ENCODE measurements around the gene TRMU.

TRMU gene

DNA sequence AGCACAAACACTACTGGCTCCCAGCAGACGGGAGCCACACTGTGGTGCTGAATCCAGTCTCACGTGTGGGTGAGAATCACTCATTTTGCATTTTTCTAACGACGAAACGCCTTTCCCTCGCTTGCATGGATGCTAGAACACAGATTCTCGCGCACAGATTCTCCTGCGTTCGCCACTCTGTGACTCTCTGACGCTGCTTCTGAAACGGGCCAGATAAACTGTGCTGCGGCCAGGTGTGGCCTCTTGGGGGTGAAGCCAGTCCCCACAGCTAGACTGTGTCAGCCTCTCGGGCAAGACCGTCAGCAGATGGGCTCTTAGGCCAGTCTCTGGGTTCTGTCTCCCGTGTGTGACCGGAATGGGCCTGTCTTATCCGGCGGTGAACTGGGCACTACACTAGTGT lies 44.6 kb downstream of the TRMU start:
- Histone ChIP-seq H3K4me1 (ENCODE audit: control insufficient read depth, low read depth, low read length) (peaks cover 2% of the 10 kb centered on the region), H3K9ac (ENCODE audit: low read length) (no peak overlapping the region), H3K27ac (ENCODE audit: low read depth, low read length) (no peak overlapping the region), H4K5ac (ENCODE audit: low read length) (no peak overlapping the region), H2AK5ac (ENCODE audit: low read length) (no peak overlapping the region), H3K79me1 (ENCODE audit: low read length) (no peaks in the 10 kb centered on the region), H3K4ac (ENCODE audit: low read depth, low read length) (no peak overlapping the region), H3K56ac (ENCODE audit: low read length) (no peak overlapping the region), H3K4me2 (ENCODE audit: low read length) (no peak overlapping the region), H4K8ac (ENCODE audit: low read depth, low read length) (no peak overlapping the region), H3K18ac (ENCODE audit: low read length) (no peak overlapping the region), H2BK15ac (replicated peaks; ENCODE audit: low read depth) (no peak overlapping the region), H3K4me3 (ENCODE audit: low read length) (no peak overlapping the region), H3K27me3 (ENCODE audit: insufficient read depth, low read length, poor library complexity) (no peaks in the 10 kb centered on the region), H2BK5ac (ENCODE audit: low read length) (no peak overlapping the region), H3K23ac (ENCODE audit: low read length) (no peak overlapping the region), H3K36me3 (ENCODE audit: control insufficient read depth, insufficient read depth, low read length) (no peaks in the 10 kb centered on the region), H2BK120ac (ENCODE audit: low read depth, low read length) (no peak overlapping the region), H3K79me2 (ENCODE audit: control insufficient read depth, insufficient read depth, low read length) (no peaks in the 10 kb centered on the region)
- no peak for DNase-seq
- WGBS (ENCODE audit: extremely low coverage, insufficient coverage, low lambda C conversion rate), result no CpG with 5 or more reads among the region's 19 CpGs

DNA sequence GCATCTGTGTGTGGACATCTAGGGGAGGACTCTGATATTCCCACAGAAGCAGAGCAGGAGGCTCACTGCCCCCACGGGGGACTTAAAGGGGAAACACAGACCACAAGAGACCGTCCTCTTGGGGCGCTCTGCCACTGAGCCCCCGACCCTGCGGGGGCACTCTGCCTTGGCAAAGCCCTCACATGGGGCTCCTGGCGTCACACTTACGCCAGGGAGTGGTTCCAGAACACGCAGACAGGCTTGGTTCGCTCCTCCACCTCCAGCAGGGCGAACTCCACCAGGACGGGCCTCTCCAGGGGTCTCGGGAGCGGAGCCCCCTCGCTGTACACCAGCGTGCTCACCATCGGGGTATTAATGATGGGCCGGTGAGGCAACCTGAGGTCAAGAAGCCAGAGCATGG lies 45.1 kb downstream of the TRMU start:
- H2BK15ac ChIP-seq (replicated peaks; ENCODE audit: low read depth), result no peak overlapping the region
- H3K27ac ChIP-seq (ENCODE audit: low read depth, low read length), result no peak overlapping the region
- no peak overlapping the region for H2BK5ac ChIP-seq (ENCODE audit: low read length)
- H3K9ac ChIP-seq (ENCODE audit: low read length), result no peak overlapping the region
- no peak overlapping the region for H4K5ac ChIP-seq (ENCODE audit: low read length)
- H3K79me1 ChIP-seq (ENCODE audit: low read length), result no peaks in the 10 kb centered on the region
- no peaks in the 10 kb centered on the region for H3K36me3 ChIP-seq (ENCODE audit: control insufficient read depth, insufficient read depth, low read length)
- H3K23ac ChIP-seq (ENCODE audit: low read length), result no peak overlapping the region
- no peak overlapping the region for H2BK120ac ChIP-seq (ENCODE audit: low read depth, low read length)
- H2AK5ac ChIP-seq (ENCODE audit: low read length), result no peak overlapping the region
- peaks cover 2% of the 10 kb centered on the region for H3K4me1 ChIP-seq (ENCODE audit: control insufficient read depth, low read depth, low read length)
- H3K56ac ChIP-seq (ENCODE audit: low read length), result no peak overlapping the region
- no peak overlapping the region for H3K18ac ChIP-seq (ENCODE audit: low read length)
- no peak overlapping the region for H3K4me2 ChIP-seq (ENCODE audit: low read length)
- no peak for DNase-seq
- no CpG with 5 or more reads among the region's 17 CpGs for WGBS (ENCODE audit: extremely low coverage, insufficient coverage, low lambda C conversion rate)
- no peak overlapping the region for H3K4me3 ChIP-seq (ENCODE audit: low read length)
- no peak overlapping the region for H3K4ac ChIP-seq (ENCODE audit: low read depth, low read length)
- no peaks in the 10 kb centered on the region for H3K79me2 ChIP-seq (ENCODE audit: control insufficient read depth, insufficient read depth, low read length)
- no peak overlapping the region for H4K8ac ChIP-seq (ENCODE audit: low read depth, low read length)
- no peaks in the 10 kb centered on the region for H3K27me3 ChIP-seq (ENCODE audit: insufficient read depth, low read length, poor library complexity)

GRCh38 chr22:46381142-46381541 lies 45.6 kb downstream of the TRMU start:
- H3K79me2 ChIP-seq (ENCODE audit: control insufficient read depth, insufficient read depth, low read length), result no peaks in the 10 kb centered on the region
- H3K23ac ChIP-seq (ENCODE audit: low read length), result no peak overlapping the region
- H3K27me3 ChIP-seq (ENCODE audit: insufficient read depth, low read length, poor library complexity), result no peaks in the 10 kb centered on the region
- H3K4me1 ChIP-seq (ENCODE audit: control insufficient read depth, low read depth, low read length), result peaks cover 2% of the 10 kb centered on the region
- H3K18ac ChIP-seq (ENCODE audit: low read length), result no peak overlapping the region
- no peak overlapping the region for H3K56ac ChIP-seq (ENCODE audit: low read length)
- H4K5ac ChIP-seq (ENCODE audit: low read length), result no peak overlapping the region
- H2BK120ac ChIP-seq (ENCODE audit: low read depth, low read length), result no peak overlapping the region
- no peak overlapping the region for H3K4me3 ChIP-seq (ENCODE audit: low read length)
- no peak overlapping the region for H3K4me2 ChIP-seq (ENCODE audit: low read length)
- H3K27ac ChIP-seq (ENCODE audit: low read depth, low read length), result no peak overlapping the region
- no CpG with 5 or more reads among the region's 5 CpGs for WGBS (ENCODE audit: extremely low coverage, insufficient coverage, low lambda C conversion rate)
- H3K9ac ChIP-seq (ENCODE audit: low read length), result no peak overlapping the region
- H2AK5ac ChIP-seq (ENCODE audit: low read length), result no peak overlapping the region
- no peak overlapping the region for H3K4ac ChIP-seq (ENCODE audit: low read depth, low read length)
- no peak overlapping the region for H2BK5ac ChIP-seq (ENCODE audit: low read length)
- no peaks in the 10 kb centered on the region for H3K79me1 ChIP-seq (ENCODE audit: low read length)
- no peak overlapping the region for H2BK15ac ChIP-seq (replicated peaks; ENCODE audit: low read depth)
- no peaks in the 10 kb centered on the region for H3K36me3 ChIP-seq (ENCODE audit: control insufficient read depth, insufficient read depth, low read length)
- DNase-seq, result no peak
- H4K8ac ChIP-seq (ENCODE audit: low read depth, low read length), result no peak overlapping the region

GRCh38 chr22:46381731-46382130 lies 46.2 kb downstream of the TRMU start:
- DNase-seq, result no peak
- no peaks in the 10 kb centered on the region for H3K36me3 ChIP-seq (ENCODE audit: control insufficient read depth, insufficient read depth, low read length)

DNA sequence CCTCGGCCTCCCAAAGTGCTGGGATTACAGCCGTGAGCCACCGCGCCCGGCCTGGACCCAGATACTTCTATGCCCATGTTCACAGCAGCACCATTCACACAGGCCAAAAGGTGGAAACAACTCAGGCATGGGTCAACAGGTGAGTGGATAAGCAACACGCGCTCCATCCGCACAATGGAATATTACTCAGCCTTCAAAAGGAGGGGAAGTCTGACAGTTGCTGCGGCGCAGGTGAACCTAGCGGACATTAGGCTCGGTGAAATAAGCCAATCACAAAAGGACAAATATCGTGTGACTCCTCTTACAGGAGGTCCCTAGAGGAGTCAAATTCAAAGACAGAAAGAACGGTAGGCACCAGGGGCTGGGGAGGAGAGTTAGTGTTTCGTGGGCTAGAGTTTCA lies 47.0 kb downstream of the TRMU start:
- Histone ChIP-seq H3K9ac (ENCODE audit: low read length) (no peak overlapping the region), H3K18ac (ENCODE audit: low read length) (no peak overlapping the region), H3K79me2 (ENCODE audit: control insufficient read depth, insufficient read depth, low read length) (no peaks in the 10 kb centered on the region), H3K27ac (ENCODE audit: low read depth, low read length) (no peak overlapping the region), H2BK15ac (replicated peaks; ENCODE audit: low read depth) (no peak overlapping the region), H3K79me1 (ENCODE audit: low read length) (no peaks in the 10 kb centered on the region), H3K4ac (ENCODE audit: low read depth, low read length) (no peak overlapping the region), H3K4me3 (ENCODE audit: low read length) (no peak overlapping the region), H2BK5ac (ENCODE audit: low read length) (no peak overlapping the region), H3K36me3 (ENCODE audit: control insufficient read depth, insufficient read depth, low read length) (no peaks in the 10 kb centered on the region), H4K8ac (ENCODE audit: low read depth, low read length) (no peak overlapping the region), H2AK5ac (ENCODE audit: low read length) (no peak overlapping the region), H3K56ac (ENCODE audit: low read length) (no peak overlapping the region), H3K4me1 (ENCODE audit: control insufficient read depth, low read depth, low read length) (peaks cover 2% of the 10 kb centered on the region), H4K5ac (ENCODE audit: low read length) (no peak overlapping the region), H3K23ac (ENCODE audit: low read length) (no peak overlapping the region), H2BK120ac (ENCODE audit: low read depth, low read length) (no peak overlapping the region), H3K27me3 (ENCODE audit: insufficient read depth, low read length, poor library complexity) (no peaks in the 10 kb centered on the region), H3K4me2 (ENCODE audit: low read length) (no peak overlapping the region)
- no CpG with 5 or more reads among the region's 15 CpGs for WGBS (ENCODE audit: extremely low coverage, insufficient coverage, low lambda C conversion rate)
- no peak for DNase-seq

More at GRCh38 chr22:46381731-46382130, 46.2 kb downstream of the TRMU start:
- Histone ChIP-seq H3K79me2 (ENCODE audit: control insufficient read depth, insufficient read depth, low read length) (no peaks in the 10 kb centered on the region), H3K79me1 (ENCODE audit: low read length) (no peaks in the 10 kb centered on the region), H3K4me2 (ENCODE audit: low read length) (no peak overlapping the region), H3K18ac (ENCODE audit: low read length) (no peak overlapping the region), H4K8ac (ENCODE audit: low read depth, low read length) (no peak overlapping the region), H3K56ac (ENCODE audit: low read length) (no peak overlapping the region), H3K4me1 (ENCODE audit: control insufficient read depth, low read depth, low read length) (peaks cover 2% of the 10 kb centered on the region), H4K5ac (ENCODE audit: low read length) (no peak overlapping the region), H2BK120ac (ENCODE audit: low read depth, low read length) (no peak overlapping the region), H2BK15ac (replicated peaks; ENCODE audit: low read depth) (no peak overlapping the region), H2AK5ac (ENCODE audit: low read length) (no peak overlapping the region), H3K4ac (ENCODE audit: low read depth, low read length) (no peak overlapping the region), H2BK5ac (ENCODE audit: low read length) (no peak overlapping the region), H3K27me3 (ENCODE audit: insufficient read depth, low read length, poor library complexity) (no peaks in the 10 kb centered on the region), H3K4me3 (ENCODE audit: low read length) (no peak overlapping the region), H3K27ac (ENCODE audit: low read depth, low read length) (no peak overlapping the region), H3K23ac (ENCODE audit: low read length) (no peak overlapping the region), H3K9ac (ENCODE audit: low read length) (no peak overlapping the region)
- WGBS (ENCODE audit: extremely low coverage, insufficient coverage, low lambda C conversion rate), result no CpG with 5 or more reads among the region's 27 CpGs

DNA sequence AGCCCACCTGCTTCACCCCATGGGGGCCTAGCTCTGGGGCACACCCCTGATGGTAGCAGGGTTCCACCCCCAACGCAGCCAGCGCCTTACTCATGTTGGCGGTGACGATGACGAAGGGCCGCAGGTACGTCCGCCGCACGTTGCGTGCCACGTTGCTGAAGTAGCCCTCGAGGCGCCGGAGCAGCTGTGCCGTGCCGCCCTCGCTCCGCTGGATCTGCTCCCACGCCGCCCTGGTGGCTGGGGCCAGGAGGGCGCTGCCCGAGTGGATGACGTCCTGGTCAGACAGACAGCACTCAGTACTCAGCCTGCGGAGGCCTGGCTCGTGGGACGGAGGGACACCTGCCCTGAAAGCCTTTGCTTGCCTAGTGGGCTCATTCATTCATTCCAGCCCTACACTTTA lies 50.8 kb downstream of the TRMU start:
- Histone ChIP-seq H3K4me1 (ENCODE audit: control insufficient read depth, low read depth, low read length) (no peaks in the 10 kb centered on the region), H3K79me2 (ENCODE audit: control insufficient read depth, insufficient read depth, low read length) (no peaks in the 10 kb centered on the region), H4K8ac (ENCODE audit: low read depth, low read length) (no peak overlapping the region), H3K9ac (ENCODE audit: low read length) (no peak overlapping the region), H3K56ac (ENCODE audit: low read length) (no peak overlapping the region), H3K27me3 (ENCODE audit: insufficient read depth, low read length, poor library complexity) (no peaks in the 10 kb centered on the region), H3K4me3 (ENCODE audit: low read length) (no peak overlapping the region), H3K4me2 (ENCODE audit: low read length) (no peak overlapping the region), H4K5ac (ENCODE audit: low read length) (no peak overlapping the region), H2BK15ac (replicated peaks; ENCODE audit: low read depth) (no peak overlapping the region), H3K18ac (ENCODE audit: low read length) (no peak overlapping the region), H3K23ac (ENCODE audit: low read length) (no peak overlapping the region), H3K36me3 (ENCODE audit: control insufficient read depth, insufficient read depth, low read length) (no peaks in the 10 kb centered on the region), H2BK5ac (ENCODE audit: low read length) (no peak overlapping the region), H2BK120ac (ENCODE audit: low read depth, low read length) (no peak overlapping the region), H3K79me1 (ENCODE audit: low read length) (no peaks in the 10 kb centered on the region), H3K4ac (ENCODE audit: low read depth, low read length) (no peak overlapping the region), H3K27ac (ENCODE audit: low read depth, low read length) (no peak overlapping the region), H2AK5ac (ENCODE audit: low read length) (no peak overlapping the region)
- no CpG with 5 or more reads among the region's 27 CpGs for WGBS (ENCODE audit: extremely low coverage, insufficient coverage, low lambda C conversion rate)
- no peak for DNase-seq
